Stimulated activated CD4-positive, alpha-beta T cell treated with anti-CD3 and anti-CD28 coated beads, Interleukin-1b, Interleukin-23, amount 100 ng/mL, for 48 hours (primary cell): Measurements from ENCODE around the gene MED12L.

Experiments used
- DNase-seq: peaks from one replicate; pipeline ENCODE4 v3.0.0-alpha.2; 2020

Gene MED12L

DNA sequence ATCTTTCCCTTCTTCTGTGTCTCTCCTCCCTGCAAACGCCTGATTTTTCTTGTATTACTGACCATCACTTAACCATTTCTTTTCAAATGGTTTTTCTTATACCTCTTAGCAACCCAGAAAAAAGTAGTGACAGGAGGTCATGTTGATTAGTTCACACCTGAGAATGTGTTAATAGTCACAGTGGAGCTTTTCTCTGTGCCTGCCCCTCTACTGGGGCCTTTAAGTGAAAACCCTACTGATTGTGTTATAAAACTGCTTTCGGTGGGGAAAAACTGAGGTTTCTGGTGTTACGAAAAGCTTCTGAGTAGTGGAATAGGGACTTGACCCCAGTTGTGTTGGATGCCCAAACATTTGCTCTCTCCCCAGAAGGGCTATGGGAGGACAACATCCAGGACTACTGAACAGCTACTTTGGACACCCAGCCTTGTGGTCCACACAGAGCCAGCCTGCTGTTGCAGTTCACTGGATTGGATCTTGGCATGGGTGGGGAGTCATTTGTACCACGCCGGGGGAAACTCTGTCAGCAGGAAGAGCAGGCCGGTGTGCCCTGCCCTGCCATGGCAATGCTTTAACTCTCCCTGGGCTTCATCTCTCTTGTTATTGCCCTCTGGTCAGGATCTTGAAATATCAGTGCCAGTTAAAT lies 220.8 kb downstream of the MED12L start:
- DNase-seq, result no peak

GRCh38 chr3:151307131-151307530 lies 221.7 kb downstream of the MED12L start:
- DNase-seq, result no peak

- no peak for DNase-seq
Observed at GRCh38 chr3:151307583-151308488, 222.4 kb downstream of the MED12L start.

GRCh38 chr3:151309566-151309965 lies 224.1 kb downstream of the MED12L start:
- no peak for DNase-seq

DNA sequence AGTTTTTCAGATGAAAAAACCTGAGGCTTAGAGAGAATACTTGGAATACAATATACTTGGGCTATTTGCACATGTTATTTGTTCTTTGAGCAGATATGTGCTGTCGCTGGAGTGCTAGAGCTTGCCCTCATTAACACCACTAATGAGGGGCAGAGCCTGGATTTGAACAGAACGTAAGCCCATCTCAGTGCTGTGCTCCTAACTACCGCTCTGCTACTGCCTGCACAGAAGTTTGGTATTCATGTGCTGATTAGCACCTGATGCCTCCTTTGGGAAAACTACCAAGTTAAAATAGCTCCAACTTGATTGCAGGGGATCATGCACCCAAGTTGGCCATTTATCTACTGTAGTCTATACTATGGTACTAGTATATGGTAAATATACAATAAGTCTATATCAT lies 227.5 kb downstream of the MED12L start:
- DNase-seq, result no peak

DNA sequence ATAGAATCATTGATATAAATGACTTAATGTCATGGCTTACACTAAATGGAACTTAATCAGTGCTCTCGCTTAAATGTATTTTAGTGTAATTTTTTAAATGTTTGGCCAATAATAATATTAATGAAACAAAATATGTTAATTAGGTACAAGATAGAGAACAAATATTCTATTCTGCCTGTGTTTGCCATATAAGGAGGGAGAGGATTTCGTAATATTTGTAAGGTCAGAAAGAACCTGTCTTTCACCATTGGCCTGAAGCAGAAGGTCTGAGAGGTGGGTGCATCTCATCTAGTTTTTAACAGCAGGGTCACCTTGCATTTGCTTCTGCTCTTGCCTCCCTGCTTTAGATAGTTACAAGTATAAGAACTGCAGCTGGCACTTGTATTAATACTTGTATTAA lies 228.7 kb downstream of the MED12L start:
- DNase-seq, result no peak

GRCh38 chr3:151314593-151314992 lies 229.1 kb downstream of the MED12L start:
- DNase-seq, result no peak

DNA sequence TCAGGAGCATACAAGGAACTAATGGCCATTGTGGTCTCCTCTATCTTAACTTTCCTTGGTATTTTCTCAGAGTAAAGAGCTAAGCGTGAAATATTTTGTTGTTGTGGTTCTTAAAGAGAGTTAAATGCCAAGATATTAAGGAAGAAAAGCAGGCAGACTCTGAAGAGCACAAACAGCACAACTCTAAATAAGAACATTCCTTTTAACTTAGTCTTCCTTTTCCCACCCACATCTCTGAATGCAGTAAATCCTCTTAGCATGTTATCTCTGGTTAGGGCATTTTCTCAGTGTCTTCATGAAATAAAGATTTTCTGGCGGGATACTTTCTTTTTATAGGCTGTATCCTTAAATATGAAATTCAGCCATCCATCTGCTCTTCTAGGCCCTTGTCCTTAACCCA lies 229.7 kb downstream of the MED12L start:
- no peak for DNase-seq

DNA sequence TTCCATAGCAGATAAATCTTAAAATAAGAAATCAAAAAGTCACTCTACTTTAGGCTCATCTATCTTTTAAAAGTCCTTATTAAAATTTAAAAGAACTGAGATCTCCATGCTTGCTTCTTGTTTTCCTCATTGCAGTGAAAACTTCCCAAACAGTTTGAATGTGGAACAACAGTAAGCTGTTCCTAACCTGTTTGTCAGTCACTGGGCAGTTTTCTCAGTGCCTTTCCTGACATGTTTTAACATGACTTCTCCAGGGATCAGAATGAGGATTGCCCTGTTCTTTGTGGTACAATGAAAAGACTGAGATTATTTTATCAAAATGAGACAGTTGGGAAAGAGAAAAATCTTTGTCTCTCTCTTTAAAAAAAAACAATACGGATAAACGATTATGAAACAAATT lies 230.4 kb downstream of the MED12L start:
- no peak for DNase-seq

- peak; percentile 59 for DNase-seq
Observed at GRCh38 chr3:151316267-151316991, 231.0 kb downstream of the MED12L start, which contains the start of gene GPR87. GPR87 (minus strand) TSS chr3:151316820; CDS start chr3:151300100, 16,720 bp downstream.

DNA sequence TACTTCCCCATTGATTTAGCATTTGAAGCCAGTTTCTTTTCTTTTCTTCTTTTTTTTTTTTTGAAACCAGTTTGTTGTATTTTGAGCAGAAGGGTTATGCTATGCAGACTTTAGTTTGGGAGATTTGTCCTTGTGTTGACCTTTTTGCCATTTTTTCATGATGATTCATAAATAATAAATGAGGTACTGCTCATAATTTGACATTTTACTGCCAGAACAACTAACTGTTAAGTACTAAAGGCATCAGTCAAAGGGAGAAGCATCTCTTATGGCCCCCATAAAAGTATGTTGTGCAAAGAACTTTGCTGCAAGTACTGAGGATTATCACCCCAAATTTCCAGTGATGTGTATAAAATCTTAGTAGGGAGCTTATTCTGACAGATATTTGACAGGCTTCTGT lies 232.8 kb downstream of the MED12L start:
- no peak for DNase-seq

DNA sequence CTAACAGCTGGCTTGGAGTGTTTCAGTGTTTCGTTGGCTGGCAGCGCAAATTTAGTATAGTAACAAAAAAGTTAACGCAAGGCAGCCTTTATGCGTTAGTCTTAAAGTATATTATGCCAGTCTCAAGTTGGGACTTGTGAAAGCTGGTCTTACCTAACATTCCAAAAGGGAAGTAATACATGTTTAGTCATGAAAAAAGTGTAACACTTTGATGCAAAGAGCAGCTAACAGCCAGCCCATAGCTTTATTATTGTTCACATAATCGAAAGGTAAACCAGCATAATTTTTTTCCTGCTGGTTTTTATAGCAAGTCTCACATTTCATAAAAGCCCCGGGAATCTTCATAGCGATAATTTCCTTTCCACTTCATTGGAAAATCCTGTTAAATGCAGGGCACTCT lies 233.5 kb downstream of the MED12L start:
- no peak for DNase-seq

- DNase-seq, result no peak
Observed at GRCh38 chr3:151319628-151320027, 234.2 kb downstream of the MED12L start.

- no peak for DNase-seq
Observed at GRCh38 chr3:151320131-151320530, 234.7 kb downstream of the MED12L start.

- DNase-seq, result no peak
Observed at GRCh38 chr3:151321526-151321925, 236.1 kb downstream of the MED12L start.

GRCh38 chr3:151322511-151322910 lies 237.0 kb downstream of the MED12L start:
- DNase-seq, result no peak

- DNase-seq, result no peak
Observed at GRCh38 chr3:151327571-151328198, 242.2 kb downstream of the MED12L start.

GRCh38 chr3:151328298-151328995 lies 243.0 kb downstream of the MED12L start:
- DNase-seq, result peak; percentile 26

DNA sequence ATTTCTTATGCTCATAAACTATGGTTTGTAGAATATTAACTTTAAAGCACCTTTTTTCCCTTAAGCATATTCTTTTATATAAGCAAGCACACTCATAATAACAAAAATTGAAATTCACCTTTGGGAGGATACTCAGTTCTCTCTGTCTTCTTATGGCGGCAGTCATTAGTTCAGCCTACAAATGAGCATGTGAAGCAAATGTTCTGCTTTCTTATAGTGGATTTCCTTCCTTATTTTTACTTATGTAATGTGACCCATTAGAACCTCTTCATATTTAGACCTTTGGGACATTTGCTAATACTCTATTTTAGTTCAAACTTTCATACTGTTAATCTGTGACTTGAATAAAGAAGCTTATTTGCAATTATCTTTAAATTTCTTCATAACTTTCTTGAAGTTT lies 243.9 kb downstream of the MED12L start, which contains the start of gene P2RY13:
Gene P2RY13, minus strand, starts transcription at position 187 of the 400 bp plus-strand sequence. Its CDS starts 21 bp downstream, at position 166.
- DNase-seq, result no peak

DNA sequence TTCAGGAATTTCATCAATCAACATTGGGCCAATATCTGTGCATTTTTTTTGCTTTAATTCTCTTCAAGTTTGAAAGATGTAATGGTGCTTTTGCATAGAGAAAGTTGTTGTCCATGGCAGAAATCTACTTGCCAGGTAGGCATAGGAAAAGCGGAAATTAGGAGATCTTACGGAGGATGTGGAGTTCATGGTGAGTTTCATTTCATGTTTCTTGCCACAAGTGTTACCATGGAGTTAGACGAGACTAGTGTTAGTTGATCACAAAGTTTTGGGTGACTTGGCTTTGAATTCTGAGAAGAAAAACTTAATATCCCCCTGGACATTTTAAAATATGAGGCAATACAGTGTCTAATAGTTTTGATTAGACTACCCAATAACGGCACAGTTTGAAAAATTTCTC lies 244.9 kb downstream of the MED12L start:
- DNase-seq, result no peak

DNA sequence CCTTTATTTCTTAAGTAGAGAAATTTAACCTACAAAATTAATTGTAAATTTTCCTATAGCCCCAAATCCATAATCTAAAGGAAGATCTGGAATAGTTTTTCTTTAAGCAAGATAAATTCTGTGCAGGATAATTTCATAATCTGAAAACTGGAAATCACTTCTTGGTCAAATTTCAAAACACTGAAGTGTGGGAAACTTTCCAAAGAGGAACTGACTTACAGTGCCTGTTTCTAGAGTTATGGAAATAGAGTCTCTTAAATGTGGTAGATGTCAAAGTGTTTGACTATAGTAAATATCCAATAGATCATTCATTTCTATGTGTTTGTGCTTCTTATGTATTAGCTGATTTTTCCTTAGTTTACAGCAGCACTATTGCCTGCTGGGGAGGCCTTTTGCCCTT lies 245.4 kb downstream of the MED12L start:
- DNase-seq, result no peak

DNA sequence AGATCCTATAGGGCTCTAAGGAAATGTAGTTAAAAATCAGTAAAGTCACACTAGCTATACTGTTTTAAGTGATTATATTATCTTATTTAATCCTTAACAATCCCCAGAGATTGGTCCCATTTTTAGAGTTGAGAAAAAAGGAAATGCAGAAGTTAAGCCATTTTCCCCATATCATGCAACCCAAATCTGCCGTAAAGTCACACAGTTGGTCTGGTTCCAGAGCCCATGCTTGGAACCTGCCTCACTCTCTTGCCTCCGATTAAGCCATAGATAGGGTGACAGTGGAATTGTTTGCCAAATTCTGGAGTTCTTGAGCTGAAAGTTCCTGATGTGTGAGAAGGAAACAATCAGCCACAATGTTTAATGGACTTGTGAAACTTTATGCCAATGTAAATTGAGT lies 246.2 kb downstream of the MED12L start:
- no peak for DNase-seq
